CD14-positive monocyte (primary cell): ENCODE measurements around the gene TTC28. TPM values are rescaled to one million over a fixed set of nuclear protein-coding genes. Genes with fewer than 3 reads are reported as not detected.

ENCODE experiments used
- DNase-seq, 3 donors: peaks; one replicate each; pipeline ENCODE4 v3.0.0-alpha.2; 2011 to 2022
- H2AFZ ChIP-seq: 2 replicates; pipeline ENCODE4 v1.6.0; 2012; ENCODE audit warnings: mild to moderate bottlenecking, low read depth, low read length, inconsistent platforms; ENCODE audit not compliant: insufficient read depth, poor library complexity, severe bottlenecking
- H3K27ac ChIP-seq, 2 donors: 1 replicate in 1 of 2; 2 replicates in 1 of 2; pipeline ENCODE4 v1.5.1; 2012 to 2013; ENCODE audit warnings: low read length in 2 of 2, control low read depth in 1 of 2, inconsistent platforms in 1 of 2, low read depth in 1 of 2, mild to moderate bottlenecking in 1 of 2
- H3K27me3 ChIP-seq, 2 donors: one replicate each; pipeline versions ENCODE4 v1.6.0 to v1.6.1; 2011 to 2013; ENCODE audit warnings: low read length in 2 of 2; ENCODE audit not compliant: control insufficient read depth in 2 of 2, insufficient read depth in 2 of 2
- H3K36me3 ChIP-seq, 2 donors: replicated peaks in 1 of 2; 1 replicate in 1 of 2; 2 replicates in 1 of 2; pipeline versions ENCODE4 v1.5.1 to v1.6.1; 2012 to 2013; ENCODE audit warnings: low read length in 2 of 2, control low read depth in 1 of 2, inconsistent platforms in 1 of 2, mild to moderate bottlenecking in 1 of 2; ENCODE audit not compliant: insufficient read depth in 2 of 2, control insufficient read depth in 1 of 2
- H3K4me1 ChIP-seq, 2 donors: 1 replicate in 1 of 2; 2 replicates in 1 of 2; pipeline versions ENCODE4 v1.5.1 to v1.6.1; 2012 to 2013; ENCODE audit warnings: low read length in 2 of 2, control low read depth in 1 of 2, inconsistent platforms in 1 of 2, mild to moderate bottlenecking in 1 of 2, moderate library complexity in 1 of 2; ENCODE audit not compliant: insufficient read depth in 2 of 2, control insufficient read depth in 1 of 2
- H3K4me2 ChIP-seq: replicated peaks from 2 replicates; pipeline ENCODE3; 2012; ENCODE audit warnings: low read length, moderate library complexity, mild to moderate bottlenecking; ENCODE audit not compliant: poor library complexity, severe bottlenecking; ENCODE audit errors: extremely low read depth
- H3K4me3 ChIP-seq, 3 experiments: fragments of 200-600 bp in 1 of 3; sonication (generic) in 1 of 3; replicated peaks in 1 of 3; 1 replicate in 2 of 3; 2 replicates in 1 of 3; pipeline ENCODE4 v1.5.1; 2011 to 2013; ENCODE audit warnings: low read length in 3 of 3, mild to moderate bottlenecking in 3 of 3, control low read depth in 2 of 3, low read depth in 2 of 3, inconsistent platforms in 1 of 3, moderate library complexity in 1 of 3
- H3K79me2 ChIP-seq: 2 replicates; pipeline ENCODE4 v1.6.0; 2012; ENCODE audit warnings: mild to moderate bottlenecking, control low read depth, inconsistent platforms, low read length, moderate library complexity; ENCODE audit not compliant: insufficient read depth
- H3K9ac ChIP-seq: 2 replicates; pipeline ENCODE4 v1.6.0; 2017; ENCODE audit warnings: low read length, mild to moderate bottlenecking; ENCODE audit not compliant: insufficient read depth, poor library complexity, severe bottlenecking
- H3K9me3 ChIP-seq, 2 donors: replicated peaks in 1 of 2; 1 replicate in 1 of 2; 2 replicates in 1 of 2; pipeline versions ENCODE4 v1.5.1 to v1.6.1; 2012 to 2013; ENCODE audit warnings: low read length in 2 of 2, control low read depth in 1 of 2; ENCODE audit not compliant: control insufficient read depth in 1 of 2, insufficient read depth in 1 of 2
- H4K20me1 ChIP-seq: 2 replicates; pipeline ENCODE4 v1.6.0; 2012; ENCODE audit warnings: mild to moderate bottlenecking, low read length, control low read depth, moderate library complexity; ENCODE audit not compliant: insufficient read depth
- H3K27ac Mint-ChIP-seq, 7 donors: one replicate each; pipeline ENCODE4 v1.8.0; 2020; ENCODE audit warnings: mild to moderate bottlenecking in 7 of 7, mixed read lengths in 7 of 7, moderate library complexity in 6 of 7, inconsistent platforms in 2 of 7
- H3K27me3 Mint-ChIP-seq, 3 donors: one replicate each; pipeline ENCODE4 v1.8.0; 2021 to 2022; ENCODE audit warnings: low read depth in 3 of 3, mild to moderate bottlenecking in 3 of 3, mixed read lengths in 3 of 3, moderate library complexity in 3 of 3, inconsistent platforms in 1 of 3
- H3K36me3 Mint-ChIP-seq, 2 donors: one replicate each; pipeline ENCODE4 v1.8.0; 2020; ENCODE audit warnings: mixed read lengths in 2 of 2, inconsistent platforms in 1 of 2, mild to moderate bottlenecking in 1 of 2
- H3K4me1 Mint-ChIP-seq: one replicate; pipeline ENCODE4 v1.8.0; 2020; ENCODE audit warnings: mild to moderate bottlenecking, mixed read lengths
- H3K4me3 Mint-ChIP-seq, 2 donors: one replicate each; pipeline ENCODE4 v1.8.0; 2020; ENCODE audit warnings: mild to moderate bottlenecking in 2 of 2, mixed read lengths in 2 of 2, moderate library complexity in 1 of 2
- H3K9me3 Mint-ChIP-seq, 7 donors: one replicate each; pipeline ENCODE4 v1.8.0; 2020 to 2022; ENCODE audit warnings: mixed read lengths in 7 of 7, mild to moderate bottlenecking in 6 of 7, moderate library complexity in 6 of 7, inconsistent platforms in 2 of 7
- WGBS: methylation state at CpG from one replicate; pipeline ENCODE4 v1.1.5; 2013; ENCODE audit warnings: missing lambda C conversion rate; ENCODE audit not compliant: insufficient coverage; 5-methylcytosine and 5-hydroxymethylcytosine counted together
- intact Hi-C, 2 donors: fragments of 100-400 bp; cut with micrococcal nuclease; formaldehyde crosslinking; loops; one replicate each; pipeline versions ENCODE4 v1.15.0 to v1.15.1; 2023
- polyA plus RNA-seq, 3 donors: library from polyadenylated mRNA; depleted of rRNA in 1 of 3; unstranded in 2 of 3; stranded (reverse) in 1 of 3; fragments of 300-500 nt in 2 of 3; fragments of >200 nt in 1 of 3; fragmentation: Illumina TruSeq in 2 of 3; gene quantifications; 1 replicate in 2 of 3; 2 replicates in 1 of 3; pipeline ENCODE4 v1.2.3, GENCODE V29; 2012 to 2021
- TF ChIP-seq, protein P1 (sequence below): fragments of 200-600 bp; IDR thresholded peaks from one replicate; pipeline ENCODE4 v1.8.0; 2022; ENCODE audit warnings: antibody characterized with exemption, mild to moderate bottlenecking

TTC28 gene
- polyA plus RNA-seq, 3 donors: 0.24 to 0.61 TPM; not detected in 1

DNA sequence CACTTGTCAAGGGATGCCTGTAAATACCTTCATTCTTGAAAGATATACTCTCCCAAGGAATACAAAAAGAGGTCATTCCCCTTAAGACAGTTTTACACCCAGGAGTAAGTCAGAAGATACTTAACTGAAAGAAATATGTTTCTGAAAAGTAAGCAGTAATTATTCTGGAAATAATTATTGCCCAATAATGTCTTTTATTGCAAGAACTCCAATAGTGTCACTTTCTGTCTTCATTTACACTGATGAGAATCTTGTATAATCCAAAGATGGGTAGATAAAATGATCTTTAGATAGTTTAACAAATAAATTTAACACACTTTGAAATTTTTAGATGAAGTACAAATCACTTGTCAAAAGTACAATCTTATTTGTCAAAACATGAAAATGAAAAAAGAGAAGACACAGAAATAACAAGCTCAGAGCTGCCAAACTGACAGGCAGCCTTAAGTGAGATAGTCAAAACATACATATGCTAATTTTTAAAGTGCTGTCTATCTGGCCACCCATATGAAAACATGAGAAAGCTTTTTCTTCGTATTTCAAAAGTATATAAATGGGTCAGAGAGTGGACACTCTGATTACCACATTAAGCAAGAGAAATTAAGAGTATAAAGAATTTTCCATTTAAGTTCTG lies 225.1 kb downstream of the TTC28 start:
- DNase-seq: no peak
- whole genome bisulfite sequencing: no CpG with 5 or more reads among the region's 1 CpG
- Mint-ChIP-seq H3K27ac (no peak overlapping the region), H3K36me3 (no peaks in the 10 kb centered on the region), H3K4me3 (no peak overlapping the region), H3K9me3 (peaks cover 0 to 6% (median 2%) of the 10 kb centered on the region in 7 donors), H3K4me1 (no peaks in the 10 kb centered on the region), H3K27me3 (peaks cover 0 to 2% (median 0%) of the 10 kb centered on the region in 3 donors)
- Histone ChIP-seq H4K20me1 (no peaks in the 10 kb centered on the region), H3K79me2 (no peaks in the 10 kb centered on the region), H3K9ac (no peak overlapping the region), H3K4me2 (no peak overlapping the region), H3K9me3 (no peaks in the 10 kb centered on the region), H3K4me3 (no peak overlapping the region), H3K4me1 (no peaks in the 10 kb centered on the region), H3K36me3 (no peaks in the 10 kb centered on the region), H2AFZ (no peak overlapping the region), H3K27ac (no peak overlapping the region), H3K27me3 (no peaks in the 10 kb centered on the region)
- intact Hi-C loops: no loop called here
- TF ChIP-seq, protein P1, sequence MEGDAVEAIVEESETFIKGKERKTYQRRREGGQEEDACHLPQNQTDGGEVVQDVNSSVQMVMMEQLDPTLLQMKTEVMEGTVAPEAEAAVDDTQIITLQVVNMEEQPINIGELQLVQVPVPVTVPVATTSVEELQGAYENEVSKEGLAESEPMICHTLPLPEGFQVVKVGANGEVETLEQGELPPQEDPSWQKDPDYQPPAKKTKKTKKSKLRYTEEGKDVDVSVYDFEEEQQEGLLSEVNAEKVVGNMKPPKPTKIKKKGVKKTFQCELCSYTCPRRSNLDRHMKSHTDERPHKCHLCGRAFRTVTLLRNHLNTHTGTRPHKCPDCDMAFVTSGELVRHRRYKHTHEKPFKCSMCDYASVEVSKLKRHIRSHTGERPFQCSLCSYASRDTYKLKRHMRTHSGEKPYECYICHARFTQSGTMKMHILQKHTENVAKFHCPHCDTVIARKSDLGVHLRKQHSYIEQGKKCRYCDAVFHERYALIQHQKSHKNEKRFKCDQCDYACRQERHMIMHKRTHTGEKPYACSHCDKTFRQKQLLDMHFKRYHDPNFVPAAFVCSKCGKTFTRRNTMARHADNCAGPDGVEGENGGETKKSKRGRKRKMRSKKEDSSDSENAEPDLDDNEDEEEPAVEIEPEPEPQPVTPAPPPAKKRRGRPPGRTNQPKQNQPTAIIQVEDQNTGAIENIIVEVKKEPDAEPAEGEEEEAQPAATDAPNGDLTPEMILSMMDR: no peak

DNA sequence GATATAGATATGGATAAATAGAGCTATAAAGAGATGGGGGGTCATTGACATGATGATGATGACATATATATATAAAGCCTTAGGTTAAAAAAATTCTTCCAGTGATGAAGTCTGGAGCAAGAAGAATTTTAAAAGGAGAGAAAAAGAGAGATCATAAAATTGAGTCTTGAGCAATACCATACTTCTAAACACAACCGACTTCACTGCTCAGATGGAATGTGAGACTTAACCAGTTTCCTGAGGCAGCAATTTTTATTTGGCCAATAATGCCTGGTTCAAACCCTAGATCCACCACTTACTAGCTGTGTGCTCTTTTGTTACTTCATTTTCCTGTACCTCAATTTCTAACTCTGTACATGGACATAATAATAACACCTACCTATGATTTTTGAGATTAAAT lies 229.5 kb downstream of the TTC28 start:
- no peaks in the 10 kb centered on the region for H3K36me3 Mint-ChIP-seq
- H3K4me3 Mint-ChIP-seq: no peak overlapping the region
- WGBS: no CpG with 5 or more reads among the region's 1 CpG
- TF ChIP-seq, protein P1: no peak
- DNase-seq: no peak
- Histone ChIP-seq H3K4me1 (no peaks in the 10 kb centered on the region), H3K27me3 (no peaks in the 10 kb centered on the region), H3K9me3 (no peaks in the 10 kb centered on the region), H2AFZ (no peak overlapping the region), H3K27ac (no peak overlapping the region), H3K9ac (no peak overlapping the region), H3K36me3 (no peaks in the 10 kb centered on the region), H3K4me3 (no peak overlapping the region), H3K4me2 (no peak overlapping the region), H3K79me2 (no peaks in the 10 kb centered on the region), H4K20me1 (no peaks in the 10 kb centered on the region)
- peaks cover 0 to 2% (median 1%) of the 10 kb centered on the region in 3 donors for H3K27me3 Mint-ChIP-seq
- intact Hi-C loops: no loop called here
- H3K27ac Mint-ChIP-seq: no peak overlapping the region
- H3K4me1 Mint-ChIP-seq: no peaks in the 10 kb centered on the region
- peaks cover 0 to 6% (median 2%) of the 10 kb centered on the region in 7 donors for H3K9me3 Mint-ChIP-seq
